ENCODE results near the gene CPAMD8.

The CPAMD8 gene

DNA sequence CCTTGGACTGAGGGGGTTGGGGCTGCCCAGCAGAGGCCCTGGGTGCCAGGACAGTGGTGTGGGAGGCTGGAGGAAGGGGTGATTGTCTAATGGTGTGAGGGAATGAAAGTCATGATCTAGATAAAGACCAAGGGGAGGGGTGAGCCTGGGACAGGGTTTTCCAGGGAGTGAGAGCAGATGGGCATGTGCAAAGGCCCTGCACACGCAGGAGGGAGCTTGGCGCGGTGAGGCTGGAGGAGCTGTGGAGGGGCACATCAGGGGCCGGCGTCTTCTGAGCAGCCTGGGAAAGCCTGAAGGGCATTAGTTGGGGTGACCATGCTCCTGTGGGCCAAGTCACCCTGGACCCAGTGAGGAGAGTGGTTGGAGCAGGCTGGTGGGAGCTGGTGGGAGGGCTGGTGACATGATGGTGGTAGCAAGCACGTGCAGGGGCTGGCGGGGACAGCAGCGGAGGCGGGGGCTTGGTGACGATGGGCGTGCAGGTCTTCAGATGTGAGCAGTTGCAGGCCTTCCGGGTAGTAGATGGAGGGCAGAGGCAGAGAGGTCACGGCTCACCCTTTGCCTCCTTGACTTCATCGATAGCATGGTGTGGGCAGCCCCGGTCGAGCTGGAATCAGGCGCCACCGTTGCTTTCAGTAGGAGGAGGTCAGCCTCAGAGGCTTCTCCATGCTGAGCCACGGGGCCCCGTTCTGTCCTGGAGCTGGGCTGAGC, 158.0 kb downstream of the CPAMD8 start:
- ATAC-seq = no peak

DNA sequence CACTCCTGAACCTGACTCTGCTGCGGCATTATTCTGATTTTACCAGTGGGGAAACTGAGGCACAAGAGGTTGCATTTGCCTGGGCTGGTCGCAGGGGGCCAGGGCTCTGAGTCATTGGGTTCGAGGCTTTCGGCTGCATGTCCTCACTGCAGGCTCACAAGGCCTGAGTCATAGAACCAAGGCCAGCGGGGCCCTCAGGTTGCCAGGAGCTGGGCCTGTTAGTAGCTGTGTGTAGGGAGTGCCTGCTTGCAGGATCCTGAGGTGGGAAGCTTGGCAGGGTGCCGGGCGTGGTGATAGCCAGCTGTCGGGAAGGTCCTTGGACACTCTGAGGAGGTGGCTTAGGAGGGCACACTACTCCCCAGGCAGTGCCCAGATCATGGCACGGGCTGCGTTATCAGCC, 159.4 kb downstream of the CPAMD8 start:
- ATAC-seq = no peak

DNA sequence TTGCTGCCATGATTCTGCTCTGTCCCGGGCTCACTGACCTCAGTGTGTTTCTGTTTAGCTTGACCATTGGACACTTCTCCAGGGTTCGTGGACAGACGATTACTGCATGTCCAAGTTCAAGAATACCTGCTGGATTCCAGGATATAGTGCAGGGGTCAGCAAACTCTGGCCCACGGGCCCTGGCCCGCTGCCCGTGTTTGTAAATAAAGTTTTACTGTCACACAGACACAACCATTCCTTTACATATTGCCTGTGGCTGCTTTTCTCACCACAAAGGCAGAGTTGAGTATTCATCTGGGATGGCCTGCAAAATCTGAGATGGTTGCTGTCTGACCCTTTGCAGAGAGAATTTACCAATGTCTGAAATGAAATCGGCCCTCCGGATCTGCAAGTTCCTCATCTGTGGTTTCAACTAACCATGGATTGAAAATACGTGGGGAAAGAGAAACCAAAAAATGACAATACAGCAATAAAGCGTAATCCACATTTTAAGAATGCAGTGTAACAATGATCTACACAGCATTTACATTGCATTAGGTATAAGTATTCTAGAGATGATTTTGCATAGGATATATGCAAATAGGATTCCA, 163.7 kb downstream of the CPAMD8 start:
- no peak for ATAC-seq

DNA sequence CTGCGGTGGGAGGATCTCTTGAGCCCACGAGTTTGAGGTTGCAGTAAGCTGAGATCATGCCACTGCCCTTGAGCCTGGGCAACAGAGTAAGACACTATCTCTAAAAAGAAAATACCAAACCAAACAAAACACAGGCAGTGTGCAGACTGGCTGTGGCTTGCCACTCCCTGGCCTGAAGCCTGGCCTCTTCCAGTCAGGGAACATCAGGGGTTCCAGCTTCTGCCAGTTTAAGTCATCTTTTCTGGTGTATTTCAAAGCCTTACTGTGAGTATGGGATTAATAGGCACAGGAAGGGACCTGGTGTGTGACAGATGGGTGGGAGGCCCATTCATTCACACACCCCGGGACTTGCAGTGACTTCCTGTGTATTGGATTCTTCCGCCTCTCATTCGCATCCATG, 164.8 kb downstream of the CPAMD8 start:
- ATAC-seq = no peak

DNA sequence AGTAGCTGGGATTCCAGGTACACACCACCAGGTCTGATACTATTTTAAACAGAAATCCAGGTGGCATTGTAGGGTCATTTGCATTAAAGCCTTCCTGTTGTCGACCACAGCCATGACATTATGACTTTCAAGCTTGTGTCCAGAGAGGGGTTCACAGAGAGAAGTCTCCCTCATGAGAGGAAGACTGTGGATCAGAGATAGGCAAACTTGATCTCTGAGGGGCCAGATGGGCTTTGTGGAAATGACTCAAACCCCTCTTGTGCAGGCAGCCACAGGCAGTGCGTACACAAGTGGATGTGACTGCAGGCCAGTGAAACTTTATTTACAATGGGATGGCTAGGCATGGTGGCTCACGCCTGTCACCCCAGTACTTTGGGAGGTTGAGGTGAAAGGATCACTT, 165.6 kb downstream of the CPAMD8 start:
- no peak for ATAC-seq

DNA sequence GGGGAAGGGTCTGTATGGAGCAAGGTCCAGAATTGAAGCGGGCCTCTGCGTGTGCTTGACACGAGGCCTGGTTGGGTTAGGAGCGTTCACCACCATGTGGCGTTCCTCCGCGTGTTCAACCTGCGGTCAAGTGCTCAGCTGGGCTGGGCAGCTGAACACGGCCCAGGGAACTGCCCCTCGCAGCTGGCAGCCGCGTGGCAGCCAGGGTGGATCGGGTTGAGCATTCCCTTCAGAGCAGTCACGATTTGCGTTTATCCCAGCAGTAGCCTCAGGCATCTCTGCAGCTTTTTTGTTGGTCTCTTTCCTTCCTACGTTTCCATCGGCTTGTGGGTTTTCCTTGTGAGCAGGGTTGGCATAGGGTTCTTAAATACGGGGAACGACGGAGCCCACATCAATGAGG, 166.5 kb downstream of the CPAMD8 start:
- ATAC-seq = no peak

DNA sequence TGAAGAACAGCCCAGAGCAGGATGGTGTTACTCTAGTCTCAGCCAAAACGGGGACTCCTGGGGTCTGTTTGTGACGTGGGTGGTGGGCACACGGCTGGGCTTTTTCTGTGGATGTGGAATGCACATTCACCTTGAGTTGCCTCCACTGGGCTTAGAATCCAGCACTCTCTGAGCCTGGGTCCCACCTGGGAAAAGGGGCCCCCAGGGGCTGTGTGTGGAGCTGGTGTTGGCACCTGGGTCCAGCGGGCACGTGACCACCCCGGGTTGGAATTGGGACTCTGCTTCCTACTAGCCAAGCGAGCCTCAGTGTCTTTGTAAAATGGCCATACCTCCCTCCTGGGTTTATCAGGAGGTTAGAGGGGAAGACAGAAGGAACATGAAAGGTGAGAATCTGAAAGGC, 167.0 kb downstream of the CPAMD8 start:
- no peak for ATAC-seq

DNA sequence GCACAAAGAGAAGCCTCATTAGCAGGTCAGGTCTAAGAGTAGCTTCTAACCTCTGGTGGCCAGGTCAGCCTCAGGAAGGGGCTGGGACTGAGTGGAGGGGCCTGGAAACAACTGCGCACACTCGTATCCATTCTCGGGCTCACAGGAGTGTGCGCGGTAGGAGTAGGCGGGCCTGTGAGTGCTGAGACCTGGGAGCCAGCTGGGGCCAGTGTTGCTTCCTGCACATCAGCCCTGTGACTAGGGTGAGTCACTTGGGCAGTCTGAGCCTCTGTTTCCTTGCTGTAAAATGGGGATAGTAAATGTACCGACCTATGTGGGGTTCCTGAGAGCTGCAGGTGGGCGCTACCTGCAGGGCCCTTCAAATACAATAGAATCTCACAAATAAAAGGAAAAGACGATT, 170.5 kb downstream of the CPAMD8 start:
- no peak for ATAC-seq

DNA sequence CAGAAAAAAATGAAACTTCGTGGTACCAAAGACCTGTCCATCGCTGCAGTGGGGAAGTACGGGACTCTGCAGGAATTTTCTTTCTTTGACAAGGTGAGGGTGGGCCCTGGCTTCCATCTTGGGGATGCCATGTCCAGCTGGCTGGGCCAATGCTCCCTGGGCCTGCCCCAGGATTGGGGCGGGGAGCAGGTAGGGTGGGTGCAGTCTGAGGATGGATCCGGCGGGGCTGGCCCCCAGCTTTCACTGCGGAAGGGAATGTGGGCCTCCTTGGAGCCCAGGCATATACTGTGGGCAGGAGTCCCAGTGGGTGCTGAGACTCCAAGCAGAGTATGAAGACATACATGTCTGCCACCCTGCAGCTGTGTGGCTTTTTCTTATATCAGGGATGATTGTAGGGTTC, 173.5 kb downstream of the CPAMD8 start:
- no peak for ATAC-seq

DNA sequence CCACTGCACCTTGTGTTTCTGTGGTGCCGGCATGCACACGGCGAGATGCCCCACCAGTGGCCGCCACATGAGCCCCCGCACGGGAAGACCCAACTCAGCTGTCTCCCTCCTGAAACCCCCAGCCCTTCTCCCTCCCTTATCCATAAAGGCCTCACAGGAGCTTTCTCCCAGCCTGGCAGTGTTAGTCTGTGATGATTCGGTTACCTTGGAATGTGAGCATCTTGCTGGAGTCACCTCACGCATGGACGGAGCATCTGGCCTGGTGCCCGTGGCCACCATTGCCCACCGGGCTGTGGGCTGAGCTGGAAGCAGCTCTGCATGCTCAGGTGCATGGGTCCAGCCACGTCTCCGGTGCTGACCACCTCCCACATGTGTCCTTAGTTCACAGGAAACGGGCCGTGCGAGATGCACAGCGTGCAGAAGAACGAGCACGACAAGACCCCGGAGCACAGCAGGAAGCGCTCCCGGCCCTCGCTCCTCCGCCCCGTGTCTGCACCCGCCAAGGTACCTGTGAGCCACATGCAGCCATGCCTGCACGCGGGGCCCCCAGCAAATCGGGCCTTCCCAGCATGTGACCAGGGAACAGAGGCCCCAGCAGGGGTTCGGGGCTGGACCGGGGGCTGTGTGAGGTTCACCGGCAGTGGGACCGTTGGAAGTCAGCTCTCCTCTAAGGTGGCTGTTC, 175.4 kb downstream of the CPAMD8 start:
- no peak for ATAC-seq

DNA sequence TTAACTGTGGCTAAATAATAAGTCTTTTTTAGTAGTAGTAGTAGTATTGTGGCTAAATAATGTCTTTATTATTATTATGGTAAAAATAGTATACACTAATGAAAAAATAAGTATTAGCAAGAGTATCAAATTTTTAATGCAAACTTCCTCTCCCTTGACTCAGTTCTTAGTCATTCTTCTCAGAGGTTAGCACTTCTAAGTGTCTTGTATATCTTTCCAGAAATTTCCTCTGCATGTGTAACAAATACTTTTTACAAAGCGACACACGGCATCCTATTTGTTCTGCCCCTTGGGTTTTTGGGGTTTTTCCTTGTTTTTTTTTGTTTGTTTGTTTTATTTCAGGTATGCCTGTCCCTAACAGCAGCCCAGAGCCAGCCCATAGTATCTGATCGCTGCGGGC, 176.5 kb downstream of the CPAMD8 start:
- ATAC-seq = no peak

DNA sequence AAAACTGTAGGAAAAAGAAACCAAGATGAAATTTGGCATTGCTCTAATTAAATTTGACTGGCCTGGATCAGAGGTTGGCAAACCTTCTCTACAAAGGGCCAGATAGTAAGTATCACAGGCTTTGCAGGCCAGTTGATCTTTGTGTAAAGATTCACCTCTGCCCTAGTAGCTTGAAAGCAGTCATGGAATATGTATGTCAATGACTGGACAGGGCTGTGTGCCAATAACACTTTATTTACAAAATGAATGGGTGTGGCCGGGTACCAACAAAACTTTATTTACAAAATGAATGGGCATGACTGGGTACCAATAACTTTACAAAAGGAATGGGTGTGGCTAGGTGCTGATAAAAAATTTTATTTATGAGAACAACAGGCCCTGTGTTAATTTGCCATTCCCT, 177.4 kb downstream of the CPAMD8 start:
- no peak for ATAC-seq

DNA sequence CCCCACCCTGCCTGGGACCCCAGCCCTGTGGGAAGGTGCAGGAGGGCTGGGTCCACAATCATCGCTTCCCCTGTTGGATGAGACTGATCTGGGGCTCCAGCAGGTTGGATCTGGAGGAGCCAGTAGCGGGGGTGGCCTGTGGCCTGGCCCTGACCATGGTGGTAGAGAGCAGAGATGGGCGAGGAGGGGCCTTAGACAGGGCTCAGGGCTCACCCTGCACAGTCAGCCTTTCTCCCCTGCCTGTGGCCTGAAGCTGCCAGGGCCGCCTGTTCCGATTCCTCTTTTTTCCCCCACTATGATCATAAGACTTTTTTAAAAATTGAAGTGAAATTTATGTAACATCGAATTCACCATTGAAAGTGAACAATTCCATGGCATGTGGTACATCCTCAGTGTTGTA, 179.2 kb downstream of the CPAMD8 start:
- no peak for ATAC-seq

DNA sequence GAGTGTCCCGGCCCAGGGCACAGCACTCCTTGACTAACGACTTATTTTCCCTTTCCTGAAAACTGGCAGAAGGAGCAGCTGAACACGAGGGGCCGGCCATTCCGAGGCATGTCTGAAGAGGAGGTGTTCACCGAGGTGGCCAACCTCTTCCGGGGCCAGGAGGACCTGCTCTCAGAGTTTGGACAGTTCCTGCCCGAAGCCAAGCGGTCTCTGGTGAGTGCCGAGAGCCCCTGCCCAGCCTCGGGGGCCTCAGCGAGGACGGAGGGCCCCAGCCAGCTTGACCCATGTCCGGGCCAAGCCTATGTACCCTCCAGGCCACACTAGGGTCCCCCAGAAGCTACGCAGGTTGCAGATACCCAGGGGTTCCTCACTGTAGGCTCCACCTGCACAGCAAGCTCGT, 179.7 kb downstream of the CPAMD8 start:
- ATAC-seq = no peak

All from activated CD4-positive, CD25-positive, alpha-beta regulatory T cell treated with anti-CD3 and anti-CD28 coated beads, Interleukin-2, amount 50 U/mL, for 24 hours (primary cell).